SK-N-MC (cell line): ENCODE measurements around the gene DMGDH.

Experiments
- EZH2 ChIP-seq: fragments of 200-600 bp; sonication (generic); IDR thresholded peaks from one replicate; pipeline ENCODE4 v1.6.1; 2017; ENCODE audit warnings: antibody characterized with exemption
- FOXP2 ChIP-seq: optimal IDR thresholded peaks from 2 replicates; pipeline ENCODE3; 2011; ENCODE audit warnings: mild to moderate bottlenecking, moderate library complexity; ENCODE audit not compliant: insufficient read depth; ENCODE audit errors: extremely low read length, control extremely low read depth
- POLR2AphosphoS5 ChIP-seq: IDR thresholded peaks from 2 replicates; pipeline ENCODE4 v1.6.1; 2012; ENCODE audit warnings: mild to moderate bottlenecking, low read depth, low read length, borderline replicate concordance

- TF ChIP-seq EZH2 (no peak), FOXP2 (no peak), POLR2AphosphoS5 (no peak)
Observed at GRCh38 chr5:78992146-78992545, 77.3 kb downstream of the DMGDH start.
